NCI-H446 (cell line): ENCODE data around the gene DST.
A peak's percentile ranks its signal among the peaks of the same experiment; 100 is the strongest.

Source experiments
- DNase-seq, 2 experiments: peaks; one replicate each; lab custom pipeline; 2025; lab: John Stamatoyannopoulos, UW

Gene DST

GRCh38 chr6:56434606-56435005 lies 208.1 kb downstream of the DST start:
- DNase-seq = no peak

GRCh38 chr6:56433119-56433518 lies 209.6 kb downstream of the DST start:
- no peak for DNase-seq

GRCh38 chr6:56432194-56432593 lies 210.5 kb downstream of the DST start:
- DNase-seq = no peak

- no peak for DNase-seq
Observed at GRCh38 chr6:56430629-56431600, 211.8 kb downstream of the DST start.

DNA sequence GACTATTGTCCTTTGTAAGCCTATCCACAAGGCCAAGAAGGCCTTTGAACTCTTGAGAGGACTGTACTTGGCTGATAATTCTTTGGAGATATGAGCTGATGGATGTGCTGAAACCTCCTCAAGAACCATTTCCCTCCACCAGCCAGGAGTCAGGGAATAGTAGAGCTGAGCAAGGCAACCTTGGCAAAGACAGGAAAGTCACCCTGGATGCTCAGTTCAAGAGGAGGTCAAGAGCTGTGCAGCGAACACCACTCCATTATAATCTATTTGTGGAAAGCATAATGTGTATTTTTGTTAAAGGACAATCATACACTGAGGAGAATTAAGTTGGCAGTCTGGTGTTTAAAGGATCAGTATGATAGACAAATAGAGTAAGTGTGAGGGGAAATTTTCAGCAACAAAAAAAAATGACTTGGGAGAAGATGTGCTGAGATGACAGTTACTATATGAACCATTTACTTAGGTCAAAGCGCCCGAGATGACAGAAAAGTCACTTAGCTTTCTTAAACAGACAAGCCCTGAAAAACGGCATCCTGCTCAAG lies 218.1 kb downstream of the DST start:
- DNase-seq = no peak

DNA sequence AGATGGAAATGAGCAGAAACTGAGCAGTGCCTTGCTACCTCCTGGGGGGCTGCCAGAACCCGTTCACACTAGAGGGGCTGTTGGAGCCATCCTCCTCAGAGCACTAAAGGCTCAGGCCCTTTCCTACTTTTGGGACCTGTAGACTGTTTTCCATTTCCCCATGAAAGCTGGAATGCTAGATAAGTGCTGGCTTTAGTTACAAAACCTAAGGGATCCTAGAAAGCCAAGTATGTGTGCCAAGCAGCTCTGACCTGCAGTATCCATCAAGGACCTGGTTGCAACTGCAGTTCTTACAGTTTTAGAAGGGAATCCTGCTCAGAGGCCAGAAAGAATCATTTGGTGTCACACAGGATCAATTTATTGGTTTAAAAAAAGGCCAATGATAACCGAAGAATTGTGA lies 218.6 kb downstream of the DST start:
- no peak for DNase-seq

GRCh38 chr6:56420296-56420695 lies 222.4 kb downstream of the DST start:
- no peak for DNase-seq

GRCh38 chr6:56419191-56419590 lies 223.5 kb downstream of the DST start:
- DNase-seq = peak in 1 of 2 experiments; percentile 14

DNA sequence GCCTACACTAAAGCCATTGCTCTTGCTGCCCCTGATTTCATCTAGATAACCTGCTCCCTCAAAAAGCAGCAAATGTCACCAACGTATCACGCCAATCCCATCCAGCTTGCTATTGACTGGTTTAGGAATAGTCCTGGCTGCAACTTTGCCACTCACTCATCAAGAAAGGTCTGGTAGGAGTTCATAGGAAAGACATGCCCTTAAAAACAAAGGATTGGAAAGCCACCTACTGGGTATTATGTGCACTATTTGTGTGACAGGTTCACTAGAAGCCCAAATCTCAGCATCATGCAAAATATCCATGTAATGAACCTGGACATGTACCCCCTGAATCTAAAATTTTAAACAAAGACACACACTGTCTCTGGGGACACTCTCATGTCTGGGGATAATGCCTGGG lies 224.9 kb downstream of the DST start:
- no peak for DNase-seq

- DNase-seq = no peak
Observed at GRCh38 chr6:56416247-56416646, 226.4 kb downstream of the DST start.

- DNase-seq = no peak
Observed at GRCh38 chr6:56408976-56409375, 233.7 kb downstream of the DST start.
